GM10266 (cell line): ENCODE data around the gene GEN1.

Experiments used
- DNase-seq: peaks from one replicate; pipeline ENCODE4 v3.0.0; 2012; ENCODE audit errors: extremely low spot score
- TF ChIP-seq, protein P1 (sequence below): IDR thresholded peaks from 2 replicates; pipeline ENCODE4 v1.5.1; 2012; ENCODE audit warnings: mild to moderate bottlenecking, low read depth; ENCODE audit not compliant: control insufficient read depth, insufficient read depth; ENCODE audit errors: missing control alignments

The GEN1 gene

DNA sequence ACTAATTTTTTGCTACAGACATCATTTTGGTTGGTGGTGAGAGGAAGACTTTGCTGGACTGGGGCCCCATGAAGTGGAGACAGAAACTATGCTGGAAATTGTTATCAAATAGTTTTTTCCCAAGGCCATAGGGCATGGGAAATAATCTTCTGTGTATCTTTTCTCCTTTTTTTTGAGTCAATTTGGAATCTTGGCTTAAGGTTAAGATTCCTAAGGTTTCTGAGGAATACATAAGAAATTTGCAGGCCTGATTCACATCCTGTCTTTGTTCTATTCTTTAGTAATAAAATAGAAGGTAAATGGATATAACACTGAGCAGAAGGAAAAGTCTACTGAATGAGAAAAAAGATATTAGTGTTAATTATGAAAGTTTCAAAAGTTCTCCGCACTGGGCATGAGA is 16.9 kb upstream of the GEN1 start:
- TF ChIP-seq, protein P1, sequence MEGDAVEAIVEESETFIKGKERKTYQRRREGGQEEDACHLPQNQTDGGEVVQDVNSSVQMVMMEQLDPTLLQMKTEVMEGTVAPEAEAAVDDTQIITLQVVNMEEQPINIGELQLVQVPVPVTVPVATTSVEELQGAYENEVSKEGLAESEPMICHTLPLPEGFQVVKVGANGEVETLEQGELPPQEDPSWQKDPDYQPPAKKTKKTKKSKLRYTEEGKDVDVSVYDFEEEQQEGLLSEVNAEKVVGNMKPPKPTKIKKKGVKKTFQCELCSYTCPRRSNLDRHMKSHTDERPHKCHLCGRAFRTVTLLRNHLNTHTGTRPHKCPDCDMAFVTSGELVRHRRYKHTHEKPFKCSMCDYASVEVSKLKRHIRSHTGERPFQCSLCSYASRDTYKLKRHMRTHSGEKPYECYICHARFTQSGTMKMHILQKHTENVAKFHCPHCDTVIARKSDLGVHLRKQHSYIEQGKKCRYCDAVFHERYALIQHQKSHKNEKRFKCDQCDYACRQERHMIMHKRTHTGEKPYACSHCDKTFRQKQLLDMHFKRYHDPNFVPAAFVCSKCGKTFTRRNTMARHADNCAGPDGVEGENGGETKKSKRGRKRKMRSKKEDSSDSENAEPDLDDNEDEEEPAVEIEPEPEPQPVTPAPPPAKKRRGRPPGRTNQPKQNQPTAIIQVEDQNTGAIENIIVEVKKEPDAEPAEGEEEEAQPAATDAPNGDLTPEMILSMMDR = no peak
- DNase-seq = no peak

DNA sequence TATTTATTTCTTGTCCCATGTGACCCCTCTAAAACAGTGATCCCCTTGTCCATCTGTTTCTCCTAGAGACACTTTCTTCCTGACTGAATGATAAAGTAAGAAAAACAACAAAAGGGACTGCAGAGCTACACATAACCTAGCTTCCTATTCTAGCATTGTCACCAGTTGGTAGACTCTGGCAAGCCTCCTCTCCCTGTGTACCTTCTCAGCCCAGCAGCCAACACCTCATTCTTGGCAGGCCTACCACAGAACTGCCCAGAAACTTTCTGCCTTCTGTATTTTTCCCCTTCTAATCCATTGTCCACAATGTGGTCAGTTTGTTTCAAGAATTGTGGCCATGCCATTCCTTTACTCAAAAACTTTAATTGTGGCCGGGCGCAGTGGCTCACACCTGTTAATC is 13.7 kb upstream of the GEN1 start:
- no peak for DNase-seq
- TF ChIP-seq, protein P1 = no peak

DNA sequence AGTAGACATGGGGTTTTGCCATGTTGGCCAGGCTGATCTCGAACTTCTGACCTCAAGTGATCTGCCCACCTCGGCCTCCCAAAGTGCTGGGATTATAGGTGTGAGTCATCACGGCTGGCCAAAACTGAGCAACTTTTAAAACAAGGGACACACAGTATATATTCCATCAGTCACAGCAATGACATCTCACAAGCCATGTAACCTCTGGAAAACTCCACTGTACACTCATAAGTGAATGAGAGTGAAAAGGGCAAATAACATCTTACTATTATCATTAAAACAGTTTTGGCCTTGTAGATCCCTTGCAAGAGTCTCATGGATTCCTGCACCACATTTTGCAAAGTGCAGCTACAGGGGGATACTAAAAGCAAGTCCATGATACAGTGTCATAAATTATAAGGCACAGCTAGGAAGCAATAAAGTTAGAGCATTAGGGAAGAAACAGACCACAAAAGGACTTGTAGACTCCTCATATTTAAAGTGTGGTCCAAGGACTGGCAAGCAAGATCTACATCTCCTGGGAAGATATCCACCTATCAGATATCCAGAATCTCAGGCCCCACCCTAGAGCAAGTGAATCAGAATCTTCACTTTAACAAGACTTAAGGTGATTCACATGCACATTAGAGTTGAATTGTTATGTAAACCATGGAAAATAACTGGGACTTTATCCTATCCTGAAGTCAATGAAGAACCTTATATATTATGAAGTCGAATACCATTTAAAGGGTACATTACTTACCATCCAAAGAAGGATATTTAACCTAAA is 6.1 kb upstream of the GEN1 start:
- no peak for DNase-seq
- TF ChIP-seq, protein P1 = no peak

DNA sequence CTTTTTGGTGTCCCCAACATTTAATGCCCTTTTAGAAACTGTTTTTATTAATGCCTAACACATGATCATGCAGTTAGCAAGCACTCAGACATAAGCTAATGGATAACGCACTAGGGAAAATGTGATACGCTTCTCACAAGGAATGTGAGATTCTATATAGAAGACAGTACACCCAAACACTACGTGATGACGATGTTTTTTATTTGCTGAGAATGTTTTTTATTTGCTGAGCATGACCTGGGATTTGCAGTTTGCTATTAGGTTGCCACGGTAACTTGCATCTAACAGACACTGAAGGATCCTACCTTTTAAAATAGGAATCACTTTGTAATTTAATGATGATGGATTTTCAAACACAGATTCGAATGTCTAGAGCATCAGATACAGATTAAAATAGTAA is 5.2 kb upstream of the GEN1 start:
- TF ChIP-seq, protein P1 = no peak
- no peak for DNase-seq

DNA sequence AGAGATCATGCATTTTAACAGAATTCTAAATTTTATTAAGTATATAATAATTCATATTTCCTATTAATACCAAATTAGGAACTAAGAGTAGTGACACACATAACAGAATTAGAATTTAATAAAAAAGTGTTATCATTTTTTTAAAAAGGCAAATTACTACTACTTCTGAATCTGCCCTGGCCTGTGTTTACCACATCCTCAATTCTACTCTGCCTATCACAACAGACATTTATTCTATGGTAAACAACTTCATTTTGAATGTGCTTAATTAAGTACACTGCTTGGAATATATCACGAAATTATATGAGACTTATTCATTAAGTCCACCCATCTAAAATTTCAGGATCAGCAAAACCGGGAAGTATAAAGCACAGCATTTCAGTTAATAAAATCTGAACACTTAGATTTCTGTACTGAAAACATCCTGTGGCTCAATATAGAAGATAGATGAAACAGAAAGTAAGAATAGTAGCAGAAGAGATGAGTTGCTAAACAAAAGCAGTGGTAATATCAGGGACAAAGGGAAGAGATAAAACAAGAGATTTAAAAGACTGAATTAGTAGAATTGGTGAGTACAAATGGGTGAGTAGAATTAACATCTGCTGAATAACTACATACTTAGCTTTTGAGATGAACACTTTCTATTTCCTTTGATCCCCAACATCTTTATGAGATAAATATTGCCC is 4.0 kb upstream of the GEN1 start:
- DNase-seq = peak; percentile 36
- TF ChIP-seq, protein P1 = no peak

DNA sequence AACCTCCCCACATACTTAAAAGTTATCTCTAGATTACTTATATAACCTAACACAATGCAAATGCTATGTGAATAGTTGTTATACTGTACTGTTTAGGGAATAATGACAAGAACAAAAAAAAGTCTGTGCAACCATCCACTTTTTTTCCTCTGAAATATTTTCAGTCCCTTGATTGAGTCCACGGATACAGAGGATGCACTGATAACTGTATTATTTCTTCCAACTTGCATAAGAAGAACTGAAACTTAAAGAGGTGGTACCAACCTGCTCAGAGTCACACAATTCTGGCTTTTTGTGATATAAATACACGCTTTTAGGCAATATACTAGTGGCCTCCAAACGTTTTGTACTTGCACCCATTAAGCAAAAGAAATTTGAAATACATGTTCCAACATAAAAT is 1.7 kb upstream of the GEN1 start:
- TF ChIP-seq, protein P1 = no peak
- DNase-seq = no peak
